Measurements from ENCODE around the gene CCDC60. TPM values are rescaled to one million over a fixed set of nuclear protein-coding genes. Genes with fewer than 3 reads are reported as not detected.

CCDC60 gene
- total and polyA plus RNA-seq, 12 donors: not detected

GRCh38 chr12:119322301-119322723 is 12.2 kb upstream of the CCDC60 start:
- Histone ChIP-seq H3K4me3 (no peak overlapping the region), H3K4me1 (peaks cover 0 to 9% (median 3%) of the 10 kb centered on the region in 9 donors), H3K27me3 (no peaks in the 10 kb centered on the region), H3K36me3 (no peaks in the 10 kb centered on the region), H3K27ac (no peak overlapping the region), H3K9me3 (no peaks in the 10 kb centered on the region)
- peak in 5 of 8 donors; percentile 16 to 55 (median 46) for ATAC-seq
- intact Hi-C loops (cut with DNase I): loop anchor here in 2 of 10 donors (10.0 kb wide), 2 partner anchors 92 to 208 kb away; no protein-coding TSS in a partner anchor
- 51 to 73% methylated on average over 7 of the region's 7 CpGs for WGBS, 2 donors
- TF ChIP-seq CTCF (IDR thresholded peaks at IDR 0.05): no peak
- peak in 1 of 2 donors; percentile 16 for DNase-seq

GRCh38 chr12:119325813-119326212 is 8.7 kb upstream of the CCDC60 start:
- Histone ChIP-seq H3K27me3 (no peaks in the 10 kb centered on the region), H3K4me1 (peaks cover 0 to 16% (median 6%) of the 10 kb centered on the region in 9 donors), H3K36me3 (no peaks in the 10 kb centered on the region), H3K4me3 (no peak overlapping the region), H3K27ac (no peak overlapping the region), H3K9me3 (no peaks in the 10 kb centered on the region)
- WGBS, 2 donors: 34 to 41% methylated on average over 1 of the region's 1 CpG
- ATAC-seq (no peak), DNase-seq (no peak)
- intact Hi-C loops (cut with DNase I): loop anchor here in 6 of 10 donors (5.0 to 10.0 kb wide), 4 partner anchors 81 to 211 kb away; no protein-coding TSS in a partner anchor
- TF ChIP-seq CTCF (IDR thresholded peaks at IDR 0.05): no peak

GRCh38 chr12:119326341-119326740 is 8.2 kb upstream of the CCDC60 start:
- Histone ChIP-seq H3K27me3 (no peaks in the 10 kb centered on the region), H3K36me3 (no peaks in the 10 kb centered on the region), H3K4me1 (peaks cover 0 to 16% (median 6%) of the 10 kb centered on the region in 9 donors), H3K4me3 (no peak overlapping the region), H3K27ac (no peak overlapping the region), H3K9me3 (no peaks in the 10 kb centered on the region)
- ATAC-seq: no peak
- intact Hi-C loops (cut with DNase I): loop anchor here in 6 of 10 donors (5.0 to 10.0 kb wide), 4 partner anchors 81 to 212 kb away; no protein-coding TSS in a partner anchor
- TF ChIP-seq CTCF (IDR thresholded peaks at IDR 0.05): no peak
- no peak for DNase-seq

- H3K4me1 ChIP-seq: peaks cover 0 to 16% (median 6%) of the 10 kb centered on the region in 9 donors
- H3K4me3 ChIP-seq: peak overlapping the region in 1 of 10 donors; percentile 9
- WGBS, 2 donors: 33 to 38% methylated on average over 6 of the region's 6 CpGs
- TF ChIP-seq CTCF (IDR thresholded peaks at IDR 0.05): no peak
- H3K36me3 ChIP-seq: no peaks in the 10 kb centered on the region
- no peak for DNase-seq
- no peaks in the 10 kb centered on the region for H3K27me3 ChIP-seq
- ATAC-seq: no peak
- H3K27ac ChIP-seq: no peak overlapping the region
- no peaks in the 10 kb centered on the region for H3K9me3 ChIP-seq
- intact Hi-C loops (cut with DNase I): loop anchor here in 6 of 10 donors (5.0 to 10.0 kb wide), 4 partner anchors 80 to 213 kb away; no protein-coding TSS in a partner anchor
These were observed 7.1 kb upstream of the CCDC60 start for GRCh38 chr12:119327471-119327870.
